ENCODE data around the gene PCSK6. TPM values are rescaled to one million over a fixed set of nuclear protein-coding genes. Genes with fewer than 3 reads are reported as not detected.

The PCSK6 gene
- polyA plus RNA-seq, 1 donor from 2014 or later = 1.1 TPM

DNA sequence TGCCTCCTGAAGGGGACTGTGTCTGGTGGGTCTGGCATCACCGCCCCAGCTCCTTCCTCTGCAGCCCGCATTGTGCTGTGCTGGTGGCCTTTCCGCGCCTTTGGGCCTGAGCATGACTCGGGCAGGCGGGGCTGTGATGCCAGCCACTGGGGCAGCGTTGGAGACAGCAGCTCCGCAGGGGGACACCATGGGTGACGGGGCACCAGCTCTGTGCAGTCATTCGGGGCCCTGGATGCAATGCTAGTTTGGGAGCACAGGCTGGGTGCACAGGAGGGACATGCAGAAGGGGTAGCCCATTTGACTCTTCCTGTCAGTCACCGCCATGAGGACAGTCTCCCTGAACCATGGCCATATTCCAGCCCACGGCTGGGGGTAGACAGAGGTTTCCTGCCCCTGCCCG lies 110.6 kb downstream of the PCSK6 start:
- Histone ChIP-seq H3K79me2 (replicated peaks; ENCODE audit: insufficient read depth, low read length) (no peaks in the 10 kb centered on the region), H3K27me3 (ENCODE audit: insufficient read depth, low read depth, low read length) (no peaks in the 10 kb centered on the region), H3K4me2 (ENCODE audit: low read length) (no peak overlapping the region), H3K27ac (ENCODE audit: low read length) (no peak overlapping the region), H2AFZ (ENCODE audit: low read depth, low read length) (no peak overlapping the region), H3K36me3 (ENCODE audit: insufficient read depth, low read length) (no peaks in the 10 kb centered on the region), H4K20me1 (ENCODE audit: insufficient read depth) (no peaks in the 10 kb centered on the region), H3K9me2 (ENCODE audit: insufficient read depth, low read length) (no peaks in the 10 kb centered on the region), H3F3A (ENCODE audit: insufficient read depth, low read length, poor library complexity, severe bottlenecking) (no peaks in the 10 kb centered on the region), H3K9me3 (ENCODE audit: low read length) (no peaks in the 10 kb centered on the region), H3K4me3 (ENCODE audit: low read length) (no peak overlapping the region), H3K9ac (ENCODE audit: low read length) (no peak overlapping the region)
- TF ChIP-seq RAD21 (conservative IDR thresholded peaks at IDR 0.05) = no peak
- no peak for TF ChIP-seq EZH2 (IDR thresholded peaks at IDR 0.05; ENCODE audit: borderline replicate concordance, insufficient read depth, low read length, poor library complexity, severe bottlenecking)
- TF ChIP-seq POLR2AphosphoS5 (IDR thresholded peaks at IDR 0.05) = no peak
- no peak for TF ChIP-seq SMC3 (conservative IDR thresholded peaks at IDR 0.05; ENCODE audit: poor library complexity)
- TF ChIP-seq MXI1 (conservative IDR thresholded peaks at IDR 0.05; ENCODE audit: poor library complexity, severe bottlenecking) = no peak
- no peak for TF ChIP-seq TAF1 (IDR thresholded peaks at IDR 0.05; ENCODE audit: low read depth)
- TF ChIP-seq, protein P1, sequence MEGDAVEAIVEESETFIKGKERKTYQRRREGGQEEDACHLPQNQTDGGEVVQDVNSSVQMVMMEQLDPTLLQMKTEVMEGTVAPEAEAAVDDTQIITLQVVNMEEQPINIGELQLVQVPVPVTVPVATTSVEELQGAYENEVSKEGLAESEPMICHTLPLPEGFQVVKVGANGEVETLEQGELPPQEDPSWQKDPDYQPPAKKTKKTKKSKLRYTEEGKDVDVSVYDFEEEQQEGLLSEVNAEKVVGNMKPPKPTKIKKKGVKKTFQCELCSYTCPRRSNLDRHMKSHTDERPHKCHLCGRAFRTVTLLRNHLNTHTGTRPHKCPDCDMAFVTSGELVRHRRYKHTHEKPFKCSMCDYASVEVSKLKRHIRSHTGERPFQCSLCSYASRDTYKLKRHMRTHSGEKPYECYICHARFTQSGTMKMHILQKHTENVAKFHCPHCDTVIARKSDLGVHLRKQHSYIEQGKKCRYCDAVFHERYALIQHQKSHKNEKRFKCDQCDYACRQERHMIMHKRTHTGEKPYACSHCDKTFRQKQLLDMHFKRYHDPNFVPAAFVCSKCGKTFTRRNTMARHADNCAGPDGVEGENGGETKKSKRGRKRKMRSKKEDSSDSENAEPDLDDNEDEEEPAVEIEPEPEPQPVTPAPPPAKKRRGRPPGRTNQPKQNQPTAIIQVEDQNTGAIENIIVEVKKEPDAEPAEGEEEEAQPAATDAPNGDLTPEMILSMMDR (IDR thresholded peaks at IDR 0.05; ENCODE audit: poor library complexity, severe bottlenecking) = no peak
- TF ChIP-seq, protein P2, sequence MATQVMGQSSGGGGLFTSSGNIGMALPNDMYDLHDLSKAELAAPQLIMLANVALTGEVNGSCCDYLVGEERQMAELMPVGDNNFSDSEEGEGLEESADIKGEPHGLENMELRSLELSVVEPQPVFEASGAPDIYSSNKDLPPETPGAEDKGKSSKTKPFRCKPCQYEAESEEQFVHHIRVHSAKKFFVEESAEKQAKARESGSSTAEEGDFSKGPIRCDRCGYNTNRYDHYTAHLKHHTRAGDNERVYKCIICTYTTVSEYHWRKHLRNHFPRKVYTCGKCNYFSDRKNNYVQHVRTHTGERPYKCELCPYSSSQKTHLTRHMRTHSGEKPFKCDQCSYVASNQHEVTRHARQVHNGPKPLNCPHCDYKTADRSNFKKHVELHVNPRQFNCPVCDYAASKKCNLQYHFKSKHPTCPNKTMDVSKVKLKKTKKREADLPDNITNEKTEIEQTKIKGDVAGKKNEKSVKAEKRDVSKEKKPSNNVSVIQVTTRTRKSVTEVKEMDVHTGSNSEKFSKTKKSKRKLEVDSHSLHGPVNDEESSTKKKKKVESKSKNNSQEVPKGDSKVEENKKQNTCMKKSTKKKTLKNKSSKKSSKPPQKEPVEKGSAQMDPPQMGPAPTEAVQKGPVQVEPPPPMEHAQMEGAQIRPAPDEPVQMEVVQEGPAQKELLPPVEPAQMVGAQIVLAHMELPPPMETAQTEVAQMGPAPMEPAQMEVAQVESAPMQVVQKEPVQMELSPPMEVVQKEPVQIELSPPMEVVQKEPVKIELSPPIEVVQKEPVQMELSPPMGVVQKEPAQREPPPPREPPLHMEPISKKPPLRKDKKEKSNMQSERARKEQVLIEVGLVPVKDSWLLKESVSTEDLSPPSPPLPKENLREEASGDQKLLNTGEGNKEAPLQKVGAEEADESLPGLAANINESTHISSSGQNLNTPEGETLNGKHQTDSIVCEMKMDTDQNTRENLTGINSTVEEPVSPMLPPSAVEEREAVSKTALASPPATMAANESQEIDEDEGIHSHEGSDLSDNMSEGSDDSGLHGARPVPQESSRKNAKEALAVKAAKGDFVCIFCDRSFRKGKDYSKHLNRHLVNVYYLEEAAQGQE (IDR thresholded peaks at IDR 0.05; ENCODE audit: borderline replicate concordance) = no peak
- TF ChIP-seq EP300 (conservative IDR thresholded peaks at IDR 0.05; ENCODE audit: poor library complexity, severe bottlenecking) = no peak

DNA sequence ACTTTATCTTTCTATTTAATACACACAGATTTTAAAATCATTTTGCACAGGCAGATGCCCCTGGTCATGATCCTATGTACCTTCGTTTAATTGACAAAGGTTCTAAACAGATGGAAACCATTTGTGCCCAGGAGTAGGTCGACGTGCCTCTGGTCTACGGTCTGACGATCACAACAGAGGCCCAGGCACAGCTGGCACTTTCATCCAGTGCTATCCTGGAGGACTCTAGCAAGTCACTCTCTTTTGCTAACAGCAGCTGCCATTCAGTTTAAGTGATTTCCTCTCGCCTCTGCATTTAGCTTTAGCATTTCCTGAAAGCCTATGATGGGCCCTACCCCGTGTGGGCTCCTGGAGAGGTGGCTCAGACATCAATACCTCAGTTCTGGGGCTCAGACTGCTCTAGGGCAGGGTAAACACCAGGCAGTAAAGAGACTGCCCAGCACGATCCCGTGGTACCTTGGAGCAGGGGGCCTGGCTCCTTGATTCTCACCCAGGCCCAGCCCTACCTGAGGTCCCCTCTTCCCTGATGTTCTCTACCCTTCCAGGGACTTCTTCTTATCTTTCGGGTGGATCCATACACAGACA lies 111.2 kb downstream of the PCSK6 start:
- H3K9me2 ChIP-seq (ENCODE audit: insufficient read depth, low read length) = no peaks in the 10 kb centered on the region
- no peaks in the 10 kb centered on the region for H3K27me3 ChIP-seq (ENCODE audit: insufficient read depth, low read depth, low read length)
- no peak overlapping the region for H3K4me2 ChIP-seq (ENCODE audit: low read length)
- H3K4me3 ChIP-seq (ENCODE audit: low read length) = no peak overlapping the region
- H4K20me1 ChIP-seq (ENCODE audit: insufficient read depth) = no peaks in the 10 kb centered on the region
- H3K79me2 ChIP-seq (replicated peaks; ENCODE audit: insufficient read depth, low read length) = no peaks in the 10 kb centered on the region
- H3K9ac ChIP-seq (ENCODE audit: low read length) = no peak overlapping the region
- H2AFZ ChIP-seq (ENCODE audit: low read depth, low read length) = no peak overlapping the region
- no peaks in the 10 kb centered on the region for H3K9me3 ChIP-seq (ENCODE audit: low read length)
- H3K36me3 ChIP-seq (ENCODE audit: insufficient read depth, low read length) = no peaks in the 10 kb centered on the region
- H3K27ac ChIP-seq (ENCODE audit: low read length) = no peak overlapping the region
- no peaks in the 10 kb centered on the region for H3F3A ChIP-seq (ENCODE audit: insufficient read depth, low read length, poor library complexity, severe bottlenecking)
- TF ChIP-seq SMC3 (conservative IDR thresholded peaks at IDR 0.05; ENCODE audit: poor library complexity) = no peak
- TF ChIP-seq, protein P2 (IDR thresholded peaks at IDR 0.05; ENCODE audit: borderline replicate concordance) = no peak
- TF ChIP-seq EP300 (conservative IDR thresholded peaks at IDR 0.05; ENCODE audit: poor library complexity, severe bottlenecking) = no peak
- TF ChIP-seq RAD21 (conservative IDR thresholded peaks at IDR 0.05) = no peak
- no peak for TF ChIP-seq MXI1 (conservative IDR thresholded peaks at IDR 0.05; ENCODE audit: poor library complexity, severe bottlenecking)
- TF ChIP-seq POLR2AphosphoS5 (IDR thresholded peaks at IDR 0.05) = no peak
- TF ChIP-seq, protein P1 (IDR thresholded peaks at IDR 0.05; ENCODE audit: poor library complexity, severe bottlenecking) = no peak
- no peak for TF ChIP-seq EZH2 (IDR thresholded peaks at IDR 0.05; ENCODE audit: borderline replicate concordance, insufficient read depth, low read length, poor library complexity, severe bottlenecking)
- TF ChIP-seq TAF1 (IDR thresholded peaks at IDR 0.05; ENCODE audit: low read depth) = no peak

Data from neural cell (in vitro differentiated cells).